NCI-H2171 (cell line): ENCODE data around the gene EXOG.

ENCODE experiments used
- DNase-seq: peaks from one replicate; lab custom pipeline; 2025; lab: John Stamatoyannopoulos, UW

Gene EXOG

GRCh38 chr3:38473229-38473628 lies 22.9 kb upstream of the EXOG start:
- no peak for DNase-seq

GRCh38 chr3:38474928-38475605 lies 21.1 kb upstream of the EXOG start:
- DNase-seq = no peak

GRCh38 chr3:38475716-38476115 lies 20.4 kb upstream of the EXOG start:
- DNase-seq = no peak

GRCh38 chr3:38476157-38476756 lies 19.9 kb upstream of the EXOG start:
- DNase-seq = no peak

GRCh38 chr3:38477057-38477820 lies 18.9 kb upstream of the EXOG start:
- no peak for DNase-seq

GRCh38 chr3:38477839-38478450 lies 18.2 kb upstream of the EXOG start:
- DNase-seq = no peak

- no peak for DNase-seq
Measured at GRCh38 chr3:38478901-38479300, 17.2 kb upstream of the EXOG start.

- DNase-seq = no peak
Measured at GRCh38 chr3:38479431-38480092, 16.6 kb upstream of the EXOG start.

- no peak for DNase-seq
Measured at GRCh38 chr3:38480093-38480445, 16.1 kb upstream of the EXOG start.

- no peak for DNase-seq
Measured at GRCh38 chr3:38480930-38481329, 15.2 kb upstream of the EXOG start.

GRCh38 chr3:38482951-38483350 lies 13.2 kb upstream of the EXOG start:
- DNase-seq = no peak

- DNase-seq = no peak
Measured at GRCh38 chr3:38487323-38487722, 8.8 kb upstream of the EXOG start.

- DNase-seq = no peak
Measured at GRCh38 chr3:38488949-38489348, 7.2 kb upstream of the EXOG start.

- no peak for DNase-seq
Measured at GRCh38 chr3:38489766-38490165, 6.4 kb upstream of the EXOG start.

- DNase-seq = peak; percentile 12
Measured at GRCh38 chr3:38490281-38491030, 5.7 kb upstream of the EXOG start.

- no peak for DNase-seq
Measured at GRCh38 chr3:38491215-38491614, 4.9 kb upstream of the EXOG start.

- no peak for DNase-seq
Measured at GRCh38 chr3:38493031-38493430, 3.1 kb upstream of the EXOG start.

GRCh38 chr3:38497031-38497430 lies 891 bp downstream of the EXOG start:
- DNase-seq = no peak

GRCh38 chr3:38500688-38501417 lies 4.7 kb downstream of the EXOG start:
- DNase-seq = no peak

GRCh38 chr3:38507120-38507519 lies 11.0 kb downstream of the EXOG start:
- no peak for DNase-seq

GRCh38 chr3:38509732-38510131 lies 13.6 kb downstream of the EXOG start:
- DNase-seq = no peak
